Smooth muscle cell (in vitro differentiated cells): ENCODE data around the gene OLA1. TPM values are rescaled to one million over a fixed set of nuclear protein-coding genes. Genes with fewer than 3 reads are reported as not detected.

Experiments
- DNase-seq: peaks from one replicate; lab custom pipeline; 2025; ENCODE audit not compliant: unreplicated experiment; lab: John Stamatoyannopoulos, UW
- H2AFZ ChIP-seq: fragments of 200-600 bp; sonication (generic); 2 replicates; pipeline ENCODE4 v1.6.0; 2016; ENCODE audit warnings: antibody characterized with exemption, low read depth, mild to moderate bottlenecking
- H3F3A ChIP-seq: fragments of 200-600 bp; sonication (generic); 2 replicates; pipeline ENCODE4 v1.6.0; 2017; ENCODE audit warnings: antibody characterized with exemption, low read depth
- H3K27ac ChIP-seq: fragments of 200-600 bp; sonication (generic); 2 replicates; pipeline ENCODE4 v1.5.1; 2016; ENCODE audit warnings: low read depth, mild to moderate bottlenecking
- H3K27me3 ChIP-seq: fragments of 200-600 bp; sonication (generic); 2 replicates; pipeline ENCODE4 v1.6.1; 2016; ENCODE audit warnings: low read depth, mild to moderate bottlenecking
- H3K36me3 ChIP-seq: fragments of 200-600 bp; sonication (generic); 2 replicates; pipeline ENCODE4 v1.5.1; 2016; ENCODE audit warnings: low read depth
- H3K4me1 ChIP-seq: fragments of 200-600 bp; sonication (generic); 2 replicates; pipeline ENCODE4 v1.5.1; 2016; ENCODE audit warnings: low read depth
- H3K4me2 ChIP-seq: fragments of 200-600 bp; sonication (generic); 2 replicates; pipeline ENCODE4 v1.6.0; 2016; ENCODE audit warnings: mild to moderate bottlenecking
- H3K4me3 ChIP-seq: fragments of 200-600 bp; sonication (generic); 2 replicates; pipeline ENCODE4 v1.5.1; 2016; ENCODE audit warnings: mild to moderate bottlenecking
- H3K79me2 ChIP-seq: fragments of 200-600 bp; sonication (generic); 2 replicates; pipeline ENCODE4 v1.6.0; 2016; ENCODE audit warnings: low read depth, mild to moderate bottlenecking
- H3K9ac ChIP-seq: fragments of 200-600 bp; sonication (generic); 2 replicates; pipeline ENCODE4 v1.6.0; 2016; ENCODE audit warnings: low read depth
- H3K9me3 ChIP-seq: fragments of 200-600 bp; sonication (generic); replicated peaks from 2 replicates; pipeline ENCODE4 v1.5.1; 2016; ENCODE audit warnings: low read depth
- H4K20me1 ChIP-seq: fragments of 200-600 bp; sonication (generic); 2 replicates; pipeline ENCODE4 v1.6.0; 2016; ENCODE audit warnings: low read depth
- WGBS: methylation state at CpG from one replicate; pipeline ENCODE4 v1.1.7; 2016; ENCODE audit warnings: low lambda C conversion rate; 5-methylcytosine and 5-hydroxymethylcytosine counted together
- polyA plus RNA-seq: library from polyadenylated mRNA; unstranded; fragments of >200 nt; fragmentation: Nextera tagmentation; extraction: Ambion mirVana; gene quantifications from 2 replicates; pipeline ENCODE4 v1.2.1, GENCODE V29; 2016
- total RNA-seq: library from RNA; depleted of rRNA; stranded (reverse); fragments of >200 nt; gene quantifications from 2 replicates; pipeline ENCODE4 v1.2.3, GENCODE V29; 2014
- TF ChIP-seq, protein P1 (sequence below): fragments of 200-600 bp; sonication (generic); IDR thresholded peaks from 2 replicates; pipeline ENCODE4 v1.5.1; 2017; ENCODE audit warnings: borderline replicate concordance, mild to moderate bottlenecking, antibody characterized with exemption; ENCODE audit not compliant: insufficient read depth, poor library complexity, severe bottlenecking

The OLA1 gene
- total and polyA plus RNA-seq, 2 experiments from 2014 or later: 59.6 to 76.0 TPM

DNA sequence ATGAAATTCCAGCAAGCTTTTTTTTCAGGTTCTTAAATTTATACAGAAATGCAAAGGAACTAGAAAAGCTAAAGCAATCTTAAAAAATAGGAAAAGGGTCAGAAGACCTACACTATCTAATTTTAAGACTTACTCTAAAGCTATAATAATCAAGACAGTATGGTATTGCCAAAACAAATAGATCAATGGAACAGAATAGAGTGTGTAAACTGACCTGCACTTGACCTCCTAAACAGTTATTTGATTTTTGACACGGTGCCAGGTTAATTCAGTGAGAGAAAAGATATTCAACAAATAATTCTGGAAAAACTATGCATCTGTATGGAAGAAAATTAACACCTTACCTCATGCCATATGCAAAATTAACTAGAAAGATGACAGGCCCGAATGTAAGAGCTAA, 73.6 kb downstream of the OLA1 start:
- Histone ChIP-seq H2AFZ (no peak overlapping the region), H3K36me3 (peaks cover 4% of the 10 kb centered on the region), H3K4me1 (peaks cover 14% of the 10 kb centered on the region), H3K9me3 (peaks cover 8% of the 10 kb centered on the region), H3F3A (no peaks in the 10 kb centered on the region), H3K4me2 (no peak overlapping the region), H3K4me3 (no peak overlapping the region), H3K79me2 (peaks cover 45% of the 10 kb centered on the region), H3K27me3 (no peaks in the 10 kb centered on the region), H3K27ac (no peak overlapping the region), H3K9ac (no peak overlapping the region), H4K20me1 (peaks cover 4% of the 10 kb centered on the region)
- 97% methylated on average over 2 of the region's 2 CpGs for WGBS
- TF ChIP-seq, protein P1, sequence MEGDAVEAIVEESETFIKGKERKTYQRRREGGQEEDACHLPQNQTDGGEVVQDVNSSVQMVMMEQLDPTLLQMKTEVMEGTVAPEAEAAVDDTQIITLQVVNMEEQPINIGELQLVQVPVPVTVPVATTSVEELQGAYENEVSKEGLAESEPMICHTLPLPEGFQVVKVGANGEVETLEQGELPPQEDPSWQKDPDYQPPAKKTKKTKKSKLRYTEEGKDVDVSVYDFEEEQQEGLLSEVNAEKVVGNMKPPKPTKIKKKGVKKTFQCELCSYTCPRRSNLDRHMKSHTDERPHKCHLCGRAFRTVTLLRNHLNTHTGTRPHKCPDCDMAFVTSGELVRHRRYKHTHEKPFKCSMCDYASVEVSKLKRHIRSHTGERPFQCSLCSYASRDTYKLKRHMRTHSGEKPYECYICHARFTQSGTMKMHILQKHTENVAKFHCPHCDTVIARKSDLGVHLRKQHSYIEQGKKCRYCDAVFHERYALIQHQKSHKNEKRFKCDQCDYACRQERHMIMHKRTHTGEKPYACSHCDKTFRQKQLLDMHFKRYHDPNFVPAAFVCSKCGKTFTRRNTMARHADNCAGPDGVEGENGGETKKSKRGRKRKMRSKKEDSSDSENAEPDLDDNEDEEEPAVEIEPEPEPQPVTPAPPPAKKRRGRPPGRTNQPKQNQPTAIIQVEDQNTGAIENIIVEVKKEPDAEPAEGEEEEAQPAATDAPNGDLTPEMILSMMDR: no peak
- no peak for DNase-seq

DNA sequence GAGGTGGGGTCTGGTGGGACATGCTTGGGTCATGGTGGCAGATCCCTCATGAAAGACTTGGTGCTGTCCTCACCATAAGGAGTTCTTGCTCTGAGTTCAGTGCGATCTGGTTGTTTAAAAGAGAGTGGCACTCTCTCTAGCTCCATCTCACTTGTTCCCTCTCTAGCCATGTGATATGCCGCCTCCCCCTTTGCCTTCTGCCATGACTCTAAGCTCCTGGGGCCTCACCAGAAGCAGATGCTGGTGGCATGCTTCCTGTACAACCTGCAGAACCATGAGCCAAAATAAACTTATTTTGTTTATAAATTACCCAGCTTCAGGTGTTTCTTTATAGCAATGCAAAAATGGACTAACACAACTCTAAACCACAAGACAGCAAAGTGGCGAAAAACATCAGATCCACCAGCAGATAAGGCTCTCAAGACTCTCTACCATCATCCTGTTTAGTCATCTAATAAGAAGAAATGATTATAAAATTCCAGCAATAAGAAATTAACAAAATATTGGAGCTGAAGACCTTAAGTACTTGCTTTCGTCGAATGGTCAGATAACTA, 75.5 kb downstream of the OLA1 start:
- TF ChIP-seq, protein P1: no peak
- no peak overlapping the region for H3K4me2 ChIP-seq
- H3K9ac ChIP-seq: no peak overlapping the region
- WGBS: 76% methylated on average over 5 of the region's 5 CpGs
- peaks cover 14% of the 10 kb centered on the region for H3K4me1 ChIP-seq
- DNase-seq: no peak
- H3F3A ChIP-seq: no peaks in the 10 kb centered on the region
- H3K36me3 ChIP-seq: peaks cover 19% of the 10 kb centered on the region
- no peaks in the 10 kb centered on the region for H4K20me1 ChIP-seq
- no peaks in the 10 kb centered on the region for H3K27me3 ChIP-seq
- no peak overlapping the region for H2AFZ ChIP-seq
- H3K79me2 ChIP-seq: peaks cover 43% of the 10 kb centered on the region
- no peak overlapping the region for H3K4me3 ChIP-seq
- H3K27ac ChIP-seq: no peak overlapping the region
- H3K9me3 ChIP-seq: peaks cover 24% of the 10 kb centered on the region

DNA sequence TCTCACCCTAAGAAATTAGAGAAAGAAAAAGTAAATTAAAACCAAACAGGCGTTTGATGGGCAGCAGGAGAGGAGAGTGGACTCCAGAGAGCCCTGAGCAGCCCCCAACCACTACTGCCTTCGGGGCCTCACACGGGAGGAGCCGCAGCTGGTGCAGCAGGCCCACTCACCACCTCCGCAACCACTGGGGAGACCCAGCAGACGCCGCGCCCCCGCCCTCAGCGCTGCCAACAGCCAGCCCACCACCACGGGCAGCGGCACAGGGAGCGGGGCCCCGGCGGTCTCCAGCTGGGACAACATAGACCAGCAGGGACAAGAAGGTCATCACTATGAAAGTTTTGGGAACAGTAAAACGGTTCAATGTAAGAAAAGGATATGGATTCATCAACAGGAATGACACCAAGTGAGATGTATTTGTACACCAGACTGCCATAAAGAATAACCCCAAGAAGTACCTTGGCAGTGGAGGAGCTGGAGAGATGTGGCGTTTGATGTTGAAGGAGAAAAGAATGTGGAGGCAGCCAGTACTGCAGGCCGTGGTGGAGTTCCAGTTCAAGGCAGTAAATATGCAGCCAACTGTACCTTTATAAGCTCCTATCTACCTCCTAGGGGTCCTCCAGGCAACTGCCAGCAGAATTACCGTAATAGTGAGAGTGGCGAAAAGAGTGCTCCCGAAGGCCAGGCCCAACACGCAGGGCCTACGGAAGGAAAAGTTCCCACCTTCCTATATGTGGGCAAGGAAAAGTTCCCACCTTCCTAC, 76.5 kb downstream of the OLA1 start:
- TF ChIP-seq, protein P1: no peak
- Histone ChIP-seq H4K20me1 (no peaks in the 10 kb centered on the region), H2AFZ (no peak overlapping the region), H3K27me3 (no peaks in the 10 kb centered on the region), H3K9me3 (peaks cover 24% of the 10 kb centered on the region), H3K4me1 (peaks cover 5% of the 10 kb centered on the region), H3K79me2 (peaks cover 45% of the 10 kb centered on the region), H3K4me2 (no peak overlapping the region), H3F3A (no peaks in the 10 kb centered on the region), H3K36me3 (peaks cover 19% of the 10 kb centered on the region), H3K4me3 (no peak overlapping the region), H3K9ac (no peak overlapping the region), H3K27ac (no peak overlapping the region)
- 93% methylated on average over 21 of the region's 23 CpGs for WGBS
- DNase-seq: no peak
